Thyroid gland (tissue), 4 donors: ENCODE data around the gene ZAP70.

Experiments
- CTCF ChIP-seq, 6 experiments: fragments of 200-600 bp in 3 of 6; fragments of 450-650 bp in 3 of 6; sonication (generic) in 3 of 6; IDR thresholded peaks; one replicate each; pipeline ENCODE4 v1.5.1; 2016 to 2019; ENCODE audit warnings: antibody characterized with exemption in 6 of 6, mild to moderate bottlenecking in 2 of 6, inconsistent platforms in 1 of 6, moderate library complexity in 1 of 6
- POLR2A ChIP-seq, 2 donors: fragments of 450-650 bp; IDR thresholded peaks; one replicate each; pipeline ENCODE4 v1.6.1; 2017; ENCODE audit warnings: antibody characterized with exemption in 2 of 2, mild to moderate bottlenecking in 2 of 2, moderate library complexity in 1 of 2

GRCh38 chr2:97695744-97696143 lies 17.6 kb upstream of the ZAP70 start:
- no peak for TF ChIP-seq CTCF (IDR thresholded peaks at IDR 0.05)
- TF ChIP-seq POLR2A (IDR thresholded peaks at IDR 0.05) = no peak
